Small intestine (tissue), 7 donors: ENCODE results near the gene GALNT18. TPM values are rescaled to one million over a fixed set of nuclear protein-coding genes. Genes with fewer than 3 reads are reported as not detected.

Experiments
- DNase-seq, 2 donors: peaks; one replicate each; pipeline versions ENCODE4 v3.0.0 to v3.0.0-alpha.2; 2013
- FAIRE-seq: peaks from 2 replicates; lab custom pipeline; 2012; peaks lifted over from hg19 to GRCh38; lab: Jason Lieb, UNC
- H3K27ac ChIP-seq, 3 donors: one replicate each; pipeline ENCODE4 v1.5.1; 2013; ENCODE audit warnings: low read length in 2 of 3, mild to moderate bottlenecking in 2 of 3, control low read depth in 1 of 3, inconsistent platforms in 1 of 3, low read depth in 1 of 3, moderate library complexity in 1 of 3
- H3K27me3 ChIP-seq, 3 donors: one replicate each; pipeline ENCODE4 v1.6.1; 2013; ENCODE audit warnings: low read length in 3 of 3, inconsistent platforms in 1 of 3; ENCODE audit not compliant: control insufficient read depth in 3 of 3, insufficient read depth in 3 of 3
- H3K36me3 ChIP-seq, 3 donors: one replicate each; pipeline ENCODE4 v1.6.1; 2013; ENCODE audit warnings: low read length in 3 of 3, inconsistent platforms in 1 of 3, low read depth in 1 of 3, mild to moderate bottlenecking in 1 of 3, moderate library complexity in 1 of 3; ENCODE audit not compliant: control insufficient read depth in 3 of 3, insufficient read depth in 2 of 3
- H3K4me1 ChIP-seq, 3 donors: one replicate each; pipeline ENCODE4 v1.6.1; 2013; ENCODE audit warnings: low read length in 2 of 3, inconsistent platforms in 1 of 3, low read depth in 1 of 3, mild to moderate bottlenecking in 1 of 3, moderate library complexity in 1 of 3; ENCODE audit not compliant: control insufficient read depth in 3 of 3, insufficient read depth in 2 of 3
- H3K4me3 ChIP-seq, 3 donors: one replicate each; pipeline ENCODE4 v1.5.1; 2013; ENCODE audit warnings: low read length in 3 of 3, control low read depth in 1 of 3, inconsistent platforms in 1 of 3, low read depth in 1 of 3, mild to moderate bottlenecking in 1 of 3, moderate library complexity in 1 of 3
- H3K9me3 ChIP-seq, 2 donors: one replicate each; pipeline ENCODE4 v1.6.1; 2013; ENCODE audit warnings: low read depth in 1 of 2, low read length in 1 of 2; ENCODE audit not compliant: control insufficient read depth in 2 of 2, insufficient read depth in 1 of 2
- WGBS, 3 donors: extraction: QIAGEN DNeasy Blood & Tissue Kit; methylation state at CpG; one replicate each; pipeline ENCODE4 v1.1.7; 2013; 5-methylcytosine and 5-hydroxymethylcytosine counted together
- polyA plus RNA-seq, 4 donors: library from polyadenylated mRNA; stranded (reverse) in 3 of 4; unstranded in 1 of 4; fragments of 200-250 nt in 3 of 4; fragments of 120-200 nt in 1 of 4; gene quantifications; one replicate each; pipeline versions ENCODE4 v1.2.1 to v1.2.3, GENCODE V29; 2013
- donor health status: healthy with polysubstance abuse.
- donor health status: control.
- donor health status: control.
- donor health status: Bipolar disorder and iron deficiency.
- donor health status: healthy.

Gene GALNT18
- polyA plus RNA-seq, 4 donors, result 0.45 to 18.9 (median 1.5) TPM

DNA sequence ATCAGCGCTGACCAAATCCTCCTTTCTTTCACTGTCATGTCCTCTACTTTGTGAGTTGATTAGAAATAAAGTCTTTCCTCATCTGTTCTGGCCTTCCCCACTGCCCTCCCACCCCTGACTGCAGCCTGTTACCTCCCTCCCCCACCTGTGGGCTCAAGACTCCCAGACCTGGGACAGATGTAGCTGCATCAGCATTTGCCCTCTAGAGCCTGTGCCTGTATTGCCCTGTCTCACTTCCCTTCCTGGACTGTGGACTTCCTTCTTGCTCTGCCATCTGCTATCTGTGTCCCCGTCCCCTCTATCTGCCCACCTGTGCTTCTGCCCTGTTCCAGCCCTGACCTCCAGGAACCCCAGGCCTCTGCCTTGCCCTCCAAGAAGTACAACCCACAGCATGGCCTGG, 122.5 kb downstream of the GALNT18 start:
- Histone ChIP-seq H3K27me3 (peaks cover 0 to 4% (median 0%) of the 10 kb centered on the region in 3 donors), H3K27ac (no peak overlapping the region), H3K36me3 (no peaks in the 10 kb centered on the region), H3K4me3 (no peak overlapping the region), H3K4me1 (peaks cover 0 to 11% (median 0%) of the 10 kb centered on the region in 3 donors), H3K9me3 (no peaks in the 10 kb centered on the region)
- WGBS, 3 donors, result 65 to 82% (median 78%) methylated on average over 2 of the region's 2 CpGs
- no peak for FAIRE-seq
- no peak for DNase-seq

DNA sequence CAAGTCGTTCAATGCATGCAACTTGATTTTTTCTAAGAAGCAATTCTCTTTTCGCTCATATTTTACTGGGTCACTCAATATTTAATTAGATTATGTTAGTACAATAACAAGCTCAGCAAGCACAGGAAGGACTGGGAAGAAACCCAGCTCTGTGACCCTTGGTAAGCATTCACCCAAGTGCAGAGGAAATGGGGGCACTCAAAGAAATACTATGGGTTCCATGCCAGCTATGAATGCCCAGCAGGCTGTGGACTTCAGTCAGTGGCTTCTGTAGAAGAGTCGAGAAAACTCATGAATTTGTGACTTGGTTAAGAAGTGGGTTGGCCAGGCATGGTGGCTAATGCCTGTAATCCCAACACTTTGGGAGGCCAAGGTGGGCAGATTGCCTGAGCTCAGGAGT, 123.6 kb downstream of the GALNT18 start:
- no peaks in the 10 kb centered on the region for H3K9me3 ChIP-seq
- no peaks in the 10 kb centered on the region for H3K36me3 ChIP-seq
- no peak overlapping the region for H3K27ac ChIP-seq
- FAIRE-seq, result no peak
- H3K4me3 ChIP-seq, result no peak overlapping the region
- no peak for DNase-seq
- WGBS, 3 donors, result 51 to 61% (median 54%) methylated on average over 3 of the region's 3 CpGs
- peaks cover 0 to 7% (median 0%) of the 10 kb centered on the region in 3 donors for H3K27me3 ChIP-seq
- H3K4me1 ChIP-seq, result peaks cover 0 to 11% (median 0%) of the 10 kb centered on the region in 3 donors

DNA sequence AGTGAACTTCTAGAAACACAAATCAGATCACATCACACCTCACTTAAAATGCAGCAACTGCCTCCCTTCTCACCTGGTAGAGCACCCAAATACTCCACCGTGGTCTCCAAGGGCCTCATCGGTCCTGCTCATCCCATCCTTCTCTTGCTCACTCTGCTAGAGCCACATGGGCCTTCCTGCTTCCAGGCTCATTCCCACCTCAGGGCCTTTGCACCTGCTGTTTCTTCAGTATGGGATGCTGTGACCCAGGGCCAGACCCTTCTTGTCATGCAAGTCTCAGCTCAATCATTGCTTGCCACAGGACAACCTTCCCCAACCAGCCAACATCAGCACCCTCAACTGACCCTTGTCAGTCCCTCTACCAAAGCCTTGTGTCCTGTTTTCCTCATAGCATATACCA, 124.9 kb downstream of the GALNT18 start:
- H3K36me3 ChIP-seq, result no peaks in the 10 kb centered on the region
- H3K27ac ChIP-seq, result no peak overlapping the region
- H3K4me3 ChIP-seq, result no peak overlapping the region
- no peaks in the 10 kb centered on the region for H3K9me3 ChIP-seq
- 93 to 100% (median 94%) methylated on average over 2 of the region's 2 CpGs for WGBS, 3 donors
- no peak for FAIRE-seq
- peaks cover 0 to 7% (median 0%) of the 10 kb centered on the region in 3 donors for H3K27me3 ChIP-seq
- H3K4me1 ChIP-seq, result peaks cover 0 to 8% (median 0%) of the 10 kb centered on the region in 3 donors
- no peak for DNase-seq

GRCh38 chr11:11494348-11494747, 127.5 kb downstream of the GALNT18 start:
- Histone ChIP-seq H3K4me1 (no peaks in the 10 kb centered on the region), H3K36me3 (no peaks in the 10 kb centered on the region), H3K27me3 (peaks cover 0 to 7% (median 0%) of the 10 kb centered on the region in 3 donors), H3K9me3 (no peaks in the 10 kb centered on the region), H3K4me3 (no peak overlapping the region), H3K27ac (no peak overlapping the region)
- no peak for FAIRE-seq
- 89 to 93% (median 90%) methylated on average over 2 of the region's 2 CpGs for WGBS, 3 donors
- no peak for DNase-seq

- H3K36me3 ChIP-seq, result no peaks in the 10 kb centered on the region
- peaks cover 0 to 7% (median 0%) of the 10 kb centered on the region in 3 donors for H3K27me3 ChIP-seq
- no peak overlapping the region for H3K4me3 ChIP-seq
- 65 to 86% (median 69%) methylated on average over 6 of the region's 6 CpGs for WGBS, 3 donors
- DNase-seq (no peak), FAIRE-seq (no peak)
- H3K9me3 ChIP-seq, result no peaks in the 10 kb centered on the region
- no peaks in the 10 kb centered on the region for H3K4me1 ChIP-seq
- no peak overlapping the region for H3K27ac ChIP-seq
Observed at GRCh38 chr11:11493698-11494097, 128.1 kb downstream of the GALNT18 start.

GRCh38 chr11:11491589-11491988, 130.2 kb downstream of the GALNT18 start:
- Histone ChIP-seq H3K36me3 (no peaks in the 10 kb centered on the region), H3K9me3 (no peaks in the 10 kb centered on the region), H3K4me3 (no peak overlapping the region), H3K4me1 (peaks cover 0 to 3% (median 0%) of the 10 kb centered on the region in 3 donors), H3K27ac (no peak overlapping the region), H3K27me3 (peaks cover 0 to 7% (median 0%) of the 10 kb centered on the region in 3 donors)
- WGBS, 3 donors, result 77 to 87% (median 82%) methylated on average over 4 of the region's 4 CpGs
- no peak for FAIRE-seq
- DNase-seq, result no peak

- 50 to 79% (median 58%) methylated on average over 2 of the region's 2 CpGs for WGBS, 3 donors
- H3K36me3 ChIP-seq, result no peaks in the 10 kb centered on the region
- FAIRE-seq, result no peak
- H3K4me3 ChIP-seq, result no peak overlapping the region
- peaks cover 0 to 4% (median 0%) of the 10 kb centered on the region in 3 donors for H3K4me1 ChIP-seq
- H3K9me3 ChIP-seq, result no peaks in the 10 kb centered on the region
- H3K27ac ChIP-seq, result no peak overlapping the region
- peaks cover 0 to 7% (median 0%) of the 10 kb centered on the region in 3 donors for H3K27me3 ChIP-seq
- no peak for DNase-seq
Observed at GRCh38 chr11:11491014-11491413, 130.8 kb downstream of the GALNT18 start.

- DNase-seq (peak; percentile 23 to 48), FAIRE-seq (no peak)
- no peak overlapping the region for H3K27ac ChIP-seq
- H3K27me3 ChIP-seq, result no peaks in the 10 kb centered on the region
- no peaks in the 10 kb centered on the region for H3K36me3 ChIP-seq
- peaks cover 0 to 4% (median 2%) of the 10 kb centered on the region in 3 donors for H3K4me1 ChIP-seq
- 44 to 70% (median 46%) methylated on average over 3 of the region's 3 CpGs for WGBS, 3 donors
- no peak overlapping the region for H3K4me3 ChIP-seq
- no peaks in the 10 kb centered on the region for H3K9me3 ChIP-seq
Observed at GRCh38 chr11:11486423-11486822, 135.4 kb downstream of the GALNT18 start.

GRCh38 chr11:11486002-11486401, 135.8 kb downstream of the GALNT18 start:
- Histone ChIP-seq H3K4me3 (no peak overlapping the region), H3K27ac (no peak overlapping the region), H3K27me3 (no peaks in the 10 kb centered on the region), H3K4me1 (peaks cover 0 to 4% (median 2%) of the 10 kb centered on the region in 3 donors), H3K36me3 (no peaks in the 10 kb centered on the region), H3K9me3 (no peaks in the 10 kb centered on the region)
- peak in 1 of 2 donors; percentile 50 for DNase-seq
- 19 to 61% (median 31%) methylated on average over 3 of the region's 3 CpGs for whole genome bisulfite sequencing, 3 donors
- no peak for FAIRE-seq
